Spleen (tissue), 11 donors: ENCODE results near the gene PRKAB1. TPM values are rescaled to one million over a fixed set of nuclear protein-coding genes. Genes with fewer than 3 reads are reported as not detected.

Experiments used
- DNase-seq: peaks from one replicate; pipeline ENCODE4 v3.0.0-alpha.2; 2020
- H3K27ac ChIP-seq, 8 donors: fragments of 200-600 bp; sonication (generic) in 7 of 8; 1 replicate in 4 of 8; 2 replicates in 4 of 8; pipeline versions ENCODE4 v1.5.0 to v1.8.0; 2016 to 2021; ENCODE audit warnings: inconsistent platforms in 4 of 8, mild to moderate bottlenecking in 4 of 8, moderate library complexity in 1 of 8
- H3K27me3 ChIP-seq, 7 donors: fragments of 200-600 bp; sonication (generic) in 6 of 7; replicated peaks in 1 of 7; 1 replicate in 4 of 7; 2 replicates in 3 of 7; pipeline versions ENCODE4 v1.5.0 to v1.8.0; 2016 to 2021; ENCODE audit warnings: inconsistent platforms in 3 of 7, mild to moderate bottlenecking in 1 of 7
- H3K36me3 ChIP-seq, 6 donors: fragments of 200-600 bp; sonication (generic) in 5 of 6; 1 replicate in 4 of 6; 2 replicates in 2 of 6; pipeline versions ENCODE4 v1.5.0 to v1.8.0; 2016 to 2021; ENCODE audit warnings: inconsistent platforms in 2 of 6
- H3K4me1 ChIP-seq, 6 donors: fragments of 200-600 bp; sonication (generic) in 5 of 6; 1 replicate in 3 of 6; 2 replicates in 3 of 6; pipeline versions ENCODE4 v1.5.0 to v1.8.0; 2016 to 2021; ENCODE audit warnings: inconsistent platforms in 3 of 6
- H3K4me3 ChIP-seq, 8 donors: fragments of 200-600 bp; sonication (generic) in 7 of 8; 1 replicate in 4 of 8; 2 replicates in 4 of 8; pipeline versions ENCODE4 v1.5.0 to v1.8.0; 2016 to 2021; ENCODE audit warnings: inconsistent platforms in 4 of 8, mild to moderate bottlenecking in 4 of 8, moderate library complexity in 2 of 8
- H3K9me3 ChIP-seq, 8 donors: fragments of 200-600 bp; sonication (generic) in 7 of 8; 1 replicate in 4 of 8; 2 replicates in 4 of 8; pipeline versions ENCODE4 v1.5.0 to v1.8.0; 2016 to 2021; ENCODE audit warnings: inconsistent platforms in 4 of 8
- POLR2A ChIP-seq, 3 donors: fragments of 450-650 bp; IDR thresholded peaks; one replicate each; pipeline ENCODE4 v1.5.1; 2017; ENCODE audit warnings: antibody characterized with exemption in 3 of 3, mild to moderate bottlenecking in 1 of 3
- POLR2AphosphoS5 ChIP-seq, 3 donors: sonication (generic); formaldehyde crosslinking; IDR thresholded peaks; one replicate each; pipeline ENCODE4 v1.5.1; 2017; ENCODE audit warnings: antibody characterized with exemption in 3 of 3
- WGBS, 5 donors: extraction: QIAGEN DNeasy Blood & Tissue Kit in 3 of 5; methylation state at CpG; one replicate each; pipeline versions ENCODE4 v1.1.5 to v1.1.7; 2013 to 2018; 5-methylcytosine and 5-hydroxymethylcytosine counted together
- intact Hi-C: fragments of 100-400 bp; cut with DNase I; formaldehyde crosslinking; loops from one replicate; pipeline ENCODE4 v1.15.0; 2023; ENCODE audit warnings: low total_unique reads
- polyA plus RNA-seq, 3 donors: library from polyadenylated mRNA; stranded (reverse); fragments of 200-250 nt; gene quantifications; one replicate each; pipeline ENCODE4 v1.2.1, GENCODE V29; 2013
- total RNA-seq, 7 donors: library from RNA; depleted of rRNA in 3 of 7; stranded (reverse); fragments of >200 nt in 3 of 7; fragmentation: NEBNext Ultra II Directional in 4 of 7; extraction: Animal tissue kit (Norgen Biotek cat#: 25700) in 4 of 7; gene quantifications; one replicate each; pipeline versions ENCODE4 v1.1.0 to v1.2.1, GENCODE V29; 2016 to 2021
- TF ChIP-seq, protein P1 (sequence below), 11 experiments: fragments of 200-600 bp in 7 of 11; fragments of 450-650 bp in 4 of 11; sonication (generic) in 4 of 11; IDR thresholded peaks in 8 of 11; conservative IDR thresholded peaks in 3 of 11; 1 replicate in 7 of 11; 2 replicates in 4 of 11; pipeline versions ENCODE4 v1.4.0 to v1.8.0; 2016 to 2021; ENCODE audit warnings: antibody characterized with exemption in 11 of 11, inconsistent platforms in 4 of 11, mild to moderate bottlenecking in 1 of 11
- donor health status: healthy with polysubstance abuse.
- donor health status: DM: no; HTN: no; CAD: no; lungs with moderate emphysema.
- donor health status: DM: no; HTN: no; CAD: no.
- donor health status: Bipolar disorder and iron deficiency.
- donor health status: healthy.
- donor health status: DM: no; HTN: no; CAD: no.
- donor health status: DM: yes; HTN: yes; CAD: no.

PRKAB1 gene
- total and polyA plus RNA-seq, 10 donors = 28.3 to 69.2 (median 42.5) TPM

DNA sequence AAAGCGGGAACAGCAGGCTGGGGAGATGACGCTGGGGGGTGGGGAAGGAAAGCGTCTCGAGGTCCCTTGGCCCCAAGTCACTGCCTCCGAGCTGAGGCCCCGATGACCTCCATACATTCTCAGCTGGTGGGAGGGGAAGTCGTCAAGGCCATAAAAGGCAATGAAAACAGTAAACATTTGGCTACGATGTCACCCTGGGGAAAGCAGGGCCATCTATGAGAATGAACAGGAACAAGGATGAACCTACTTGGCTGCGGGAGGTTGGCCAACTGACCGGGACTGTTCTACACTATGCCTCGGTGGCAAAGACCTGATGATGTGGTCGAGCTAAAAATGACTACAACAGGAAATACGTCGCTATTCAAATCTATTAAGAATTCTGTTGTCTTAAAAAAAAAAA, 19.5 kb downstream of the PRKAB1 start:
- whole genome bisulfite sequencing, 5 donors = 62 to 81% (median 74%) methylated on average over 14 of the region's 14 CpGs

GRCh38 chr12:119687879-119688278, 19.9 kb downstream of the PRKAB1 start:
- intact Hi-C loops = no loop called here
- TF ChIP-seq POLR2A (IDR thresholded peaks at IDR 0.05) = no peak
- TF ChIP-seq, protein P1, sequence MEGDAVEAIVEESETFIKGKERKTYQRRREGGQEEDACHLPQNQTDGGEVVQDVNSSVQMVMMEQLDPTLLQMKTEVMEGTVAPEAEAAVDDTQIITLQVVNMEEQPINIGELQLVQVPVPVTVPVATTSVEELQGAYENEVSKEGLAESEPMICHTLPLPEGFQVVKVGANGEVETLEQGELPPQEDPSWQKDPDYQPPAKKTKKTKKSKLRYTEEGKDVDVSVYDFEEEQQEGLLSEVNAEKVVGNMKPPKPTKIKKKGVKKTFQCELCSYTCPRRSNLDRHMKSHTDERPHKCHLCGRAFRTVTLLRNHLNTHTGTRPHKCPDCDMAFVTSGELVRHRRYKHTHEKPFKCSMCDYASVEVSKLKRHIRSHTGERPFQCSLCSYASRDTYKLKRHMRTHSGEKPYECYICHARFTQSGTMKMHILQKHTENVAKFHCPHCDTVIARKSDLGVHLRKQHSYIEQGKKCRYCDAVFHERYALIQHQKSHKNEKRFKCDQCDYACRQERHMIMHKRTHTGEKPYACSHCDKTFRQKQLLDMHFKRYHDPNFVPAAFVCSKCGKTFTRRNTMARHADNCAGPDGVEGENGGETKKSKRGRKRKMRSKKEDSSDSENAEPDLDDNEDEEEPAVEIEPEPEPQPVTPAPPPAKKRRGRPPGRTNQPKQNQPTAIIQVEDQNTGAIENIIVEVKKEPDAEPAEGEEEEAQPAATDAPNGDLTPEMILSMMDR (IDR thresholded peaks at IDR 0.05 in 8 of 11, conservative IDR thresholded peaks at IDR 0.05 in 3 of 11) = no peak
- TF ChIP-seq POLR2AphosphoS5 (IDR thresholded peaks at IDR 0.05) = no peak
- 86 to 97% (median 96%) methylated on average over 8 to 9 of the region's 9 CpGs for WGBS, 5 donors

More for the DNA sequence above, 19.5 kb downstream of the PRKAB1 start:
- intact Hi-C loops = no loop called here
- DNase-seq = no peak
- H3K36me3 ChIP-seq = peaks cover 0 to 51% (median 0%) of the 10 kb centered on the region in 6 donors
- H3K4me3 ChIP-seq = no peak overlapping the region
- TF ChIP-seq POLR2A (IDR thresholded peaks at IDR 0.05) = no peak
- TF ChIP-seq POLR2AphosphoS5 (IDR thresholded peaks at IDR 0.05) = peak in 2 of 3 donors; percentile 34 to 35
- TF ChIP-seq, protein P1 (IDR thresholded peaks at IDR 0.05 in 8 of 11, conservative IDR thresholded peaks at IDR 0.05 in 3 of 11) = no peak
- peaks cover 4 to 31% (median 12%) of the 10 kb centered on the region in 6 donors for H3K4me1 ChIP-seq
- peak overlapping the region in 4 of 8 donors; percentile 8 to 45 (median 28) for H3K27ac ChIP-seq
- no peaks in the 10 kb centered on the region for H3K9me3 ChIP-seq
- H3K27me3 ChIP-seq = no peaks in the 10 kb centered on the region

DNA sequence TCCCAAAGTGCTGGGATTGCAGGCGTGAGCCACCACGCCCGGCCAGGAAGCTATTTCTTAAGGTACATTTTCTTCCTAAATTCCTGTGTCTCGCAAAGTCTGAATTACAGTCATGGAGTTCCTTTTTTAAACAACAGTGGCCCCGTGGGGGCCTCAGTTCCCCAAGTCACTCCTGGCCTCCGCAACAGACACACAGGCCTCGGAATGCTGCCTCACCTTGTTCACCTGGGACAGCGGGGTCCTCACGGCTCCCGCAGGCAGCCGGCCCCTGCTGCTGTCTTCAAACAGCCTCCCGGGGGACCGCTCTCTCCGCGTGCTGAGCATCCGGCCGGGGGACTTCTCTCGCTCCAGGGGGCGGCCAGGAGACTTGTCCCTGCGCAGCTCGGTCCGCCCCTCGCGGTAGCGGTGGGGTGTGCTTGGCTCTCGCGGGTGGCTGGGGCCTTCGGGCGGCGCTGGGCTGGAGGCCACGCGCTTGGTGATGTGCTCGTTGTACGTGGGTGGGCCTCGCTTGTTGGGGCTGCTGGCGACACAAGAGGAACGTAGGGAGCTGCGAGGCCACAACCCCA, 22.1 kb downstream of the PRKAB1 start:
- intact Hi-C loops = no loop called here
- H3K27ac ChIP-seq = no peak overlapping the region
- H3K27me3 ChIP-seq = no peaks in the 10 kb centered on the region
- WGBS, 5 donors = 90 to 98% (median 95%) methylated on average over 14 to 38 of the region's 38 CpGs
- TF ChIP-seq POLR2AphosphoS5 (IDR thresholded peaks at IDR 0.05) (no peak), POLR2A (IDR thresholded peaks at IDR 0.05) (no peak)
- TF ChIP-seq, protein P1 (IDR thresholded peaks at IDR 0.05 in 8 of 11, conservative IDR thresholded peaks at IDR 0.05 in 3 of 11) = no peak
- H3K36me3 ChIP-seq = peaks cover 0 to 65% (median 0%) of the 10 kb centered on the region in 6 donors
- no peaks in the 10 kb centered on the region for H3K9me3 ChIP-seq
- no peak overlapping the region for H3K4me3 ChIP-seq
- H3K4me1 ChIP-seq = peaks cover 0 to 42% (median 11%) of the 10 kb centered on the region in 6 donors
- DNase-seq = no peak

More at GRCh38 chr12:119687879-119688278, 19.9 kb downstream of the PRKAB1 start:
- Histone ChIP-seq H3K36me3 (peaks cover 0 to 56% (median 0%) of the 10 kb centered on the region in 6 donors), H3K27me3 (no peaks in the 10 kb centered on the region), H3K9me3 (no peaks in the 10 kb centered on the region), H3K4me3 (no peak overlapping the region), H3K4me1 (peaks cover 2 to 31% (median 10%) of the 10 kb centered on the region in 6 donors), H3K27ac (peak overlapping the region in 3 of 8 donors; percentile 10 to 45 (median 19))
- no peak for DNase-seq

GRCh38 chr12:119691202-119691810, 23.4 kb downstream of the PRKAB1 start:
- no peak for DNase-seq
- no peak overlapping the region for H3K4me3 ChIP-seq
- peak overlapping the region in 5 of 8 donors; percentile 71 to 78 (median 72) for H3K27ac ChIP-seq
- no peaks in the 10 kb centered on the region for H3K27me3 ChIP-seq
- 90 to 94% (median 92%) methylated on average over 6 of the region's 6 CpGs for WGBS, 5 donors
- H3K4me1 ChIP-seq = peaks cover 0 to 42% (median 11%) of the 10 kb centered on the region in 6 donors
- H3K36me3 ChIP-seq = peaks cover 0 to 73% (median 0%) of the 10 kb centered on the region in 6 donors
- intact Hi-C loops = no loop called here
- TF ChIP-seq, protein P1 (IDR thresholded peaks at IDR 0.05 in 8 of 11, conservative IDR thresholded peaks at IDR 0.05 in 3 of 11) = no peak
- TF ChIP-seq POLR2A (IDR thresholded peaks at IDR 0.05) (no peak), POLR2AphosphoS5 (IDR thresholded peaks at IDR 0.05) (no peak)
- no peaks in the 10 kb centered on the region for H3K9me3 ChIP-seq
